Measurements from ENCODE around the gene DNAH2. TPM values are rescaled to one million over a fixed set of nuclear protein-coding genes. Genes with fewer than 3 reads are reported as not detected.

The DNAH2 gene
- total and polyA plus RNA-seq, 2 experiments from 2014 or later = 0.38 TPM; not detected in 1

DNA sequence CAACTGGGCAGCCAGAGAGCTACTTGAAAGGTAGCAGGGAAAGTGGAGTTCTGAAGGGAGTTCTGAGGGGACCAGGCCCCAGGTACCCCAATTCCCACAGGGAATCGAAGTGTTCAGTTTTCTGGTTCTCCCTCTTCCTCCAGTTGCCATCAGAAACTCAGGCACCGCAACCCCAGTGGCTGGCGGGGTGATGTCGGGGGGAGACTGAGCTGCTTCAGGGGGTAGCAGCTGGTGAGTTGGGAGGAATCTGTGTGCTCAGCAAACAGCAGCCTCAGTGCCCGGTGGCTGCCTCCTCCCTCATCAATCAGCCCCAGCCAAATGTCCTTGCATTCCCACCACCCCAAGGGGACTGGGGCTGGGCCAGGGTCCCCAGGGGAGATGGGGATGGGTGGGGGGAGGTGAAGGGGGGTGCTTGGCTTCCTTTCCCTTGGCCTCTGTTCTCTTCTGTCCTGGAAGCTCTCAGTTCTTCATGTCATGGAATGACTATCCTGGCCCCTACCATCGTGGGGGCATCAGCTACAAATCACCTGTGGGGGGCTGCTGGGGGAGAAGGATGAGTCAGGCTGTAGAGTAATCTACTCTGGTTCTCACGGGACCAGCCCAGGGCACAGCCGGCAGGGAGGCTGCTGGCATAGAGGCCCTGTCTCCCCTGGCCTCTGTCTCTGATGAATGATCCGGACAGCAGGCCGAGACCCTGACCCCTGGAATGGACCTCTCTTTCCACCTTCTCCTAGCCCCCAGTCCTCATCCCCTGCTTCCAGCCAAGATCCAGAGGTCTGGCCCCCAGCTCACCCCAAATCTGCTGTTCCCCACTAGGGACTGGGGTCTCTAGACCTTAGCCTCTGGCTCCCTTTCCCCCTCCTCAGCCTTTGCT lies 2.6 kb upstream of the DNAH2 start:
- DNase-seq (ENCODE audit: low spot score) (no peak), ATAC-seq (no peak)
- Mint-ChIP-seq H3K4me3 (no peak overlapping the region), H3K4me1 (peaks cover 52% of the 10 kb centered on the region), H3K36me3 (ENCODE audit: low read depth) (0 out of 3 replicates have a peak, but pooled peaks cover 4% of the 10 kb centered on the region), H3K9me3 (no peaks in the 10 kb centered on the region; the same call in 2 of the 3 replicates), H3K27me3 (ENCODE audit: insufficient read depth, low read depth, poor library complexity) (peaks cover 27% of the 10 kb centered on the region), H3K27ac (0 out of 2 replicates have a peak overlapping the region, but pooled peaks have one; percentile 38)
- Histone ChIP-seq H3K27ac (ENCODE audit: low read depth) (no peak overlapping the region), H2AFZ (no peak overlapping the region), H3K36me3 (ENCODE audit: insufficient read depth) (no peaks in the 10 kb centered on the region), H3K79me2 (replicated peaks; ENCODE audit: insufficient read depth) (no peaks in the 10 kb centered on the region), H3K27me3 (ENCODE audit: insufficient read depth) (peaks cover 18% of the 10 kb centered on the region), H3F3A (replicated peaks; ENCODE audit: low read depth) (0 out of 2 replicates have a peak, but pooled peaks cover 9% of the 10 kb centered on the region), H3K4me1 (ENCODE audit: insufficient read depth) (peaks cover 38% of the 10 kb centered on the region), H3K4me2 (no peak overlapping the region), H4K20me1 (replicated peaks; ENCODE audit: insufficient read depth) (no peaks in the 10 kb centered on the region), H3K4me3 (no peak overlapping the region), H3K9me2 (ENCODE audit: insufficient read depth) (0 out of 2 replicates have a peak, but pooled peaks cover 8% of the 10 kb centered on the region)
- no peak for TF ChIP-seq ZNF114 (CRISPR knock-in tag; IDR thresholded peaks at IDR 0.05)
- TF ChIP-seq STAT1 (IDR thresholded peaks at IDR 0.05; ENCODE audit: unreplicated experiment) = no peak
- TF ChIP-seq ZNF331 (CRISPR knock-in tag; IDR thresholded peaks at IDR 0.05; ENCODE audit: low read depth) = no peak
- TF ChIP-seq JUNB (IDR thresholded peaks at IDR 0.05; ENCODE audit: unreplicated experiment) = no peak
- TF ChIP-seq EZH2phosphoT487 (IDR thresholded peaks at IDR 0.05; ENCODE audit: unreplicated experiment) = no peak
- TF ChIP-seq, protein P1, sequence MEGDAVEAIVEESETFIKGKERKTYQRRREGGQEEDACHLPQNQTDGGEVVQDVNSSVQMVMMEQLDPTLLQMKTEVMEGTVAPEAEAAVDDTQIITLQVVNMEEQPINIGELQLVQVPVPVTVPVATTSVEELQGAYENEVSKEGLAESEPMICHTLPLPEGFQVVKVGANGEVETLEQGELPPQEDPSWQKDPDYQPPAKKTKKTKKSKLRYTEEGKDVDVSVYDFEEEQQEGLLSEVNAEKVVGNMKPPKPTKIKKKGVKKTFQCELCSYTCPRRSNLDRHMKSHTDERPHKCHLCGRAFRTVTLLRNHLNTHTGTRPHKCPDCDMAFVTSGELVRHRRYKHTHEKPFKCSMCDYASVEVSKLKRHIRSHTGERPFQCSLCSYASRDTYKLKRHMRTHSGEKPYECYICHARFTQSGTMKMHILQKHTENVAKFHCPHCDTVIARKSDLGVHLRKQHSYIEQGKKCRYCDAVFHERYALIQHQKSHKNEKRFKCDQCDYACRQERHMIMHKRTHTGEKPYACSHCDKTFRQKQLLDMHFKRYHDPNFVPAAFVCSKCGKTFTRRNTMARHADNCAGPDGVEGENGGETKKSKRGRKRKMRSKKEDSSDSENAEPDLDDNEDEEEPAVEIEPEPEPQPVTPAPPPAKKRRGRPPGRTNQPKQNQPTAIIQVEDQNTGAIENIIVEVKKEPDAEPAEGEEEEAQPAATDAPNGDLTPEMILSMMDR (conservative IDR thresholded peaks at IDR 0.05; ENCODE audit: low read depth in 2 of 2) = no peak
- TF ChIP-seq, protein P2, sequence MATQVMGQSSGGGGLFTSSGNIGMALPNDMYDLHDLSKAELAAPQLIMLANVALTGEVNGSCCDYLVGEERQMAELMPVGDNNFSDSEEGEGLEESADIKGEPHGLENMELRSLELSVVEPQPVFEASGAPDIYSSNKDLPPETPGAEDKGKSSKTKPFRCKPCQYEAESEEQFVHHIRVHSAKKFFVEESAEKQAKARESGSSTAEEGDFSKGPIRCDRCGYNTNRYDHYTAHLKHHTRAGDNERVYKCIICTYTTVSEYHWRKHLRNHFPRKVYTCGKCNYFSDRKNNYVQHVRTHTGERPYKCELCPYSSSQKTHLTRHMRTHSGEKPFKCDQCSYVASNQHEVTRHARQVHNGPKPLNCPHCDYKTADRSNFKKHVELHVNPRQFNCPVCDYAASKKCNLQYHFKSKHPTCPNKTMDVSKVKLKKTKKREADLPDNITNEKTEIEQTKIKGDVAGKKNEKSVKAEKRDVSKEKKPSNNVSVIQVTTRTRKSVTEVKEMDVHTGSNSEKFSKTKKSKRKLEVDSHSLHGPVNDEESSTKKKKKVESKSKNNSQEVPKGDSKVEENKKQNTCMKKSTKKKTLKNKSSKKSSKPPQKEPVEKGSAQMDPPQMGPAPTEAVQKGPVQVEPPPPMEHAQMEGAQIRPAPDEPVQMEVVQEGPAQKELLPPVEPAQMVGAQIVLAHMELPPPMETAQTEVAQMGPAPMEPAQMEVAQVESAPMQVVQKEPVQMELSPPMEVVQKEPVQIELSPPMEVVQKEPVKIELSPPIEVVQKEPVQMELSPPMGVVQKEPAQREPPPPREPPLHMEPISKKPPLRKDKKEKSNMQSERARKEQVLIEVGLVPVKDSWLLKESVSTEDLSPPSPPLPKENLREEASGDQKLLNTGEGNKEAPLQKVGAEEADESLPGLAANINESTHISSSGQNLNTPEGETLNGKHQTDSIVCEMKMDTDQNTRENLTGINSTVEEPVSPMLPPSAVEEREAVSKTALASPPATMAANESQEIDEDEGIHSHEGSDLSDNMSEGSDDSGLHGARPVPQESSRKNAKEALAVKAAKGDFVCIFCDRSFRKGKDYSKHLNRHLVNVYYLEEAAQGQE (IDR thresholded peaks at IDR 0.05; ENCODE audit: unreplicated experiment) = no peak
- no peak for TF ChIP-seq CREB1 (CRISPR knock-in tag; IDR thresholded peaks at IDR 0.05; ENCODE audit: low read depth)

Measured in GM23338 (cell line).